Measurements from ENCODE around the gene SS18L1. TPM values are rescaled to one million over a fixed set of nuclear protein-coding genes. Genes with fewer than 3 reads are reported as not detected.

Gene SS18L1
- total and polyA plus RNA-seq, 10 of the 15 experiments (the other 5 are each of a cell fraction or from before 2014, with no cell fraction given) = 1.8 to 20.0 (median 6.6) TPM

- TF ChIP-seq, protein P1, sequence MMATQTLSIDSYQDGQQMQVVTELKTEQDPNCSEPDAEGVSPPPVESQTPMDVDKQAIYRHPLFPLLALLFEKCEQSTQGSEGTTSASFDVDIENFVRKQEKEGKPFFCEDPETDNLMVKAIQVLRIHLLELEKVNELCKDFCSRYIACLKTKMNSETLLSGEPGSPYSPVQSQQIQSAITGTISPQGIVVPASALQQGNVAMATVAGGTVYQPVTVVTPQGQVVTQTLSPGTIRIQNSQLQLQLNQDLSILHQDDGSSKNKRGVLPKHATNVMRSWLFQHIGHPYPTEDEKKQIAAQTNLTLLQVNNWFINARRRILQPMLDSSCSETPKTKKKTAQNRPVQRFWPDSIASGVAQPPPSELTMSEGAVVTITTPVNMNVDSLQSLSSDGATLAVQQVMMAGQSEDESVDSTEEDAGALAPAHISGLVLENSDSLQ (IDR thresholded peaks at IDR 0.05) = no peak; the same call in 1 of the 2 replicates
- peak; percentile 81; the same call in 1 of the 2 replicates for TF ChIP-seq SIN3A (IDR thresholded peaks at IDR 0.05; ENCODE audit: low read depth, low read length)
- TF ChIP-seq EZH2 (IDR thresholded peaks at IDR 0.05; ENCODE audit: borderline replicate concordance, control insufficient read depth, low read depth, low read length) = no peak
- TF ChIP-seq NR2C2 (IDR thresholded peaks at IDR 0.05; ENCODE audit: borderline replicate concordance, control insufficient read depth, insufficient read length, low read depth) = no peak
- TF ChIP-seq MTA3 (IDR thresholded peaks at IDR 0.05; ENCODE audit: borderline replicate concordance, low read length) = no peak
- TF ChIP-seq IRF3 (IDR thresholded peaks at IDR 0.05) = no peak
- TF ChIP-seq PAX5 (IDR thresholded peaks at IDR 0.05; ENCODE audit: borderline replicate concordance, low read depth, low read length) = no peak
- TF ChIP-seq, protein P2, sequence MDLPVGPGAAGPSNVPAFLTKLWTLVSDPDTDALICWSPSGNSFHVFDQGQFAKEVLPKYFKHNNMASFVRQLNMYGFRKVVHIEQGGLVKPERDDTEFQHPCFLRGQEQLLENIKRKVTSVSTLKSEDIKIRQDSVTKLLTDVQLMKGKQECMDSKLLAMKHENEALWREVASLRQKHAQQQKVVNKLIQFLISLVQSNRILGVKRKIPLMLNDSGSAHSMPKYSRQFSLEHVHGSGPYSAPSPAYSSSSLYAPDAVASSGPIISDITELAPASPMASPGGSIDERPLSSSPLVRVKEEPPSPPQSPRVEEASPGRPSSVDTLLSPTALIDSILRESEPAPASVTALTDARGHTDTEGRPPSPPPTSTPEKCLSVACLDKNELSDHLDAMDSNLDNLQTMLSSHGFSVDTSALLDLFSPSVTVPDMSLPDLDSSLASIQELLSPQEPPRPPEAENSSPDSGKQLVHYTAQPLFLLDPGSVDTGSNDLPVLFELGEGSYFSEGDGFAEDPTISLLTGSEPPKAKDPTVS (IDR thresholded peaks at IDR 0.05; ENCODE audit: low read depth, low read length) = no peak
- TF ChIP-seq MAX (IDR thresholded peaks at IDR 0.05; ENCODE audit: low read depth, low read length) = peak; percentile 80; the same call in 1 of the 2 replicates
Measured at GRCh38 chr20:62182469-62183425, 39.2 kb downstream of the SS18L1 start, which contains the start of gene MTG2 (continued).
